HepG2 (cell line): ENCODE results near the gene TPGS1. TPM values are rescaled to one million over a fixed set of nuclear protein-coding genes. Genes with fewer than 3 reads are reported as not detected.
A peak's percentile ranks its signal among the peaks of the same experiment; 100 is the strongest.

Source experiments
- AKAP8 ChIP-seq: sonication (generic); formaldehyde crosslinking; IDR thresholded peaks from 2 replicates; pipeline ENCODE4 v1.5.1; 2020; ENCODE audit warnings: mild to moderate bottlenecking, missing genetic modification reagents
- CBX5 ChIP-seq: sonication (generic); formaldehyde crosslinking; IDR thresholded peaks from 2 replicates; pipeline ENCODE4 v1.4.0; 2020; ENCODE audit warnings: missing genetic modification reagents, borderline replicate concordance
- FOXJ3 ChIP-seq: sonication (generic); formaldehyde crosslinking; IDR thresholded peaks from 2 replicates; pipeline ENCODE4 v1.4.0; 2020; ENCODE audit warnings: missing genetic modification reagents, mild to moderate bottlenecking, borderline replicate concordance
- HNF4G ChIP-seq, 2 experiments: sonication (generic) in 1 of 2; formaldehyde crosslinking in 1 of 2; IDR thresholded peaks; 2 replicates each; pipeline versions ENCODE4 v1.4.0 to v1.6.1; 2011 to 2020; ENCODE audit warnings: borderline replicate concordance in 2 of 2, low read depth in 2 of 2, mild to moderate bottlenecking in 2 of 2, low read length in 1 of 2, missing genetic modification reagents in 1 of 2, moderate library complexity in 1 of 2
- KLF16 ChIP-seq, 2 experiments: sonication (generic) in 1 of 2; formaldehyde crosslinking in 1 of 2; IDR thresholded peaks; 2 replicates each; pipeline versions ENCODE4 v1.6.1 to v1.8.0; 2016 to 2023; ENCODE audit warnings: missing genetic modification reagents in 2 of 2, missing compliant biosample characterization in 1 of 2
- PHF8 ChIP-seq: sonication (generic); formaldehyde crosslinking; IDR thresholded peaks from 2 replicates; pipeline ENCODE4 v1.5.0; 2020; ENCODE audit warnings: missing genetic modification reagents
- SCMH1 ChIP-seq: sonication (generic); formaldehyde crosslinking; IDR thresholded peaks from 2 replicates; pipeline ENCODE4 v1.9.0; 2021; ENCODE audit warnings: missing genetic modification reagents, mild to moderate bottlenecking, borderline replicate concordance
- SMAD3 ChIP-seq: sonication (generic); formaldehyde crosslinking; IDR thresholded peaks from 2 replicates; pipeline ENCODE4 v1.4.0; 2020; ENCODE audit warnings: missing genetic modification reagents
- STAG1 ChIP-seq: sonication (generic); formaldehyde crosslinking; IDR thresholded peaks from 2 replicates; pipeline ENCODE4 v1.4.0; 2020; ENCODE audit warnings: missing genetic modification reagents
- ZMYM2 ChIP-seq: sonication (generic); formaldehyde crosslinking; IDR thresholded peaks from 2 replicates; pipeline ENCODE4 v1.8.0; 2022; ENCODE audit warnings: mild to moderate bottlenecking, missing genetic modification reagents
- ZNF138 ChIP-seq: sonication (generic); formaldehyde crosslinking; IDR thresholded peaks from 2 replicates; pipeline ENCODE4 v1.5.0; 2020; ENCODE audit warnings: mild to moderate bottlenecking, low read depth, missing genetic modification reagents
- ZNF274 ChIP-seq: sonication (generic); formaldehyde crosslinking; IDR thresholded peaks from 2 replicates; pipeline ENCODE4 v1.5.1; 2020; ENCODE audit warnings: mild to moderate bottlenecking, missing genetic modification reagents
- ZNF441 ChIP-seq: sonication (generic); formaldehyde crosslinking; IDR thresholded peaks from 2 replicates; pipeline ENCODE4 v1.7.0; 2021; ENCODE audit warnings: missing genetic modification reagents, borderline replicate concordance
- ZNF530 ChIP-seq: sonication (generic); formaldehyde crosslinking; IDR thresholded peaks from 2 replicates; pipeline ENCODE4 v1.5.0; 2020; ENCODE audit warnings: low read depth, mild to moderate bottlenecking, missing genetic modification reagents
- ZNF782 ChIP-seq: sonication (generic); formaldehyde crosslinking; IDR thresholded peaks from 2 replicates; pipeline ENCODE4 v1.4.0; 2020; ENCODE audit warnings: missing genetic modification reagents, mild to moderate bottlenecking, borderline replicate concordance
- ZSCAN21 ChIP-seq: sonication (generic); formaldehyde crosslinking; IDR thresholded peaks from 2 replicates; pipeline ENCODE4 v1.8.0; 2022; ENCODE audit warnings: mild to moderate bottlenecking, missing genetic modification reagents, moderate library complexity, borderline replicate concordance
- polyA plus RNA-seq, 8 experiments: library from polyadenylated mRNA; depleted of rRNA in 3 of 8; stranded (reverse) in 7 of 8; unstranded in 1 of 8; fragments of >200 nt; fragmentation: Illumina TruSeq in 4 of 8; extraction: Trizol in 4 of 8; gene quantifications; 2 replicates each; pipeline versions ENCODE4 v1.2.1 to v1.2.3, GENCODE V29; 2011 to 2016; ENCODE audit warnings: low read depth in 4 of 8, missing spikeins in 1 of 8, mixed read lengths in 1 of 8; ENCODE audit not compliant: insufficient read depth in 1 of 8
- total RNA-seq, 5 experiments: library from RNA; depleted of rRNA; stranded (reverse); fragments of >200 nt; fragmentation: Illumina TruSeq; extraction: Trizol; gene quantifications; 2 replicates each; pipeline ENCODE4 v1.2.3, GENCODE V29; 2016; ENCODE audit warnings: low read depth in 1 of 5
- TF ChIP-seq, protein P1 (sequence below): IDR thresholded peaks from 2 replicates; pipeline ENCODE4 v1.6.1; 2016; ENCODE audit warnings: missing compliant biosample characterization, missing genetic modification reagents, borderline replicate concordance
- TF ChIP-seq, protein P2 (sequence below), 2 experiments: IDR thresholded peaks; 2 replicates each; pipeline ENCODE4 v1.6.1; 2011 to 2012; ENCODE audit warnings: low read length in 2 of 2, borderline replicate concordance in 1 of 2, low read depth in 1 of 2, mild to moderate bottlenecking in 1 of 2, moderate library complexity in 1 of 2

TPGS1 gene
- total and polyA plus RNA-seq, 2 of the 13 experiments (the other 11 are each of a cell fraction or from before 2014, with no cell fraction given), result 1.1 to 6.2 TPM

DNA sequence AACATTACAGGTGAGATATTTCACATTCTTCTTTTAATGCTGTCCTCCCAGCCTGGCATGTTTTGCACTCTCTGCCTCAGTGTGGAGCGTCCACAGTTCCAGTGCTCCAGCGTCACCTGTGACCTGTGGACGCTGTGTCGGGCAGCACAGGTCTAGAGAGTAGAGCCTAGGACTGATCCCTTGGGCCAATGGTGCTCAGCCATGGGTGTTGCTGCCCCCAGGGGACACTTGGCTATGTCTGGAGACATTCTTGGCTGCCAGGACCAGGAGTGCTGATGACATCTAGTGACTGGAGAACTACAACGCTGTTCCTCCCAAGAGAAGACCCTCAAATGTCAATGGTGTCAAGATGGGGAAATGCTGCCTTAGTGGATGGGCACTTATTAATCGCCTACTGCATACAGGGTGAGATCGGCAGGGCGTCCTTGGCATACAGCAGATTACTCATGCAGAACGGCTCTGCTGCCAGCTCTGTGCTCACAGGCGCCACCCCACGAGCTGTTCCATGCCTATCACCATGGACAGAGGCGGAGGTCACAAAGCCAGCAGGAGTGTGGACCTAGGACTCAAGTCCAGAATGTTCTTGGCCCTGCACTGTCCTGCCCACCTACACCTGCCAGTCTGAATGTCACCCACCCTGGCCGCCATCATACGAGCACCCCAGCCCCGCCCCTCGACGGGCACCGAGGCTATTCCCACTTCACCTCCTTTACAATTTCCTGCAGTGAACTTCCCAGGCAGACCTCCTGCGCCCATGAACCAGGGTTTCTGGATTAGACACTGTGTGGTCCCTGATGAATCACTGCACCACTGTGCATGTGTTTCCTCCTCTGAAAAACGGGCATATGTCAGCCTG is 24.9 kb upstream of the TPGS1 start (continued):
- TF ChIP-seq FOXJ3 (CRISPR knock-in tag) (no peak), HNF4G (IDR thresholded peaks at IDR 0.05; ENCODE audit: borderline replicate concordance, low read depth, low read length) (peak; percentile 36; the same call in 1 of the 2 replicates), HNF4G (CRISPR knock-in tag; IDR thresholded peaks at IDR 0.05; ENCODE audit: borderline replicate concordance, low read depth) (no peak), CBX5 (CRISPR knock-in tag) (peak; percentile 39; the same call in 1 of the 2 replicates), KLF16 (CRISPR knock-in tag; IDR thresholded peaks at IDR 0.05) (0 out of 4 replicates have a peak, but pooled peaks of 1 of the 2 experiments have one; percentile 55), ZNF274 (CRISPR knock-in tag) (0 out of 2 replicates have a peak, but pooled peaks have one; percentile 25), ZNF138 (CRISPR knock-in tag) (no peak), SMAD3 (CRISPR knock-in tag) (no peak), ZMYM2 (CRISPR knock-in tag) (0 out of 2 replicates have a peak, but pooled peaks have one; percentile 36), ZSCAN21 (CRISPR knock-in tag) (no peak), ZNF782 (CRISPR knock-in tag) (no peak), AKAP8 (0 out of 2 replicates have a peak, but pooled peaks have one; percentile 43), STAG1 (peak; percentile 52), ZNF530 (no peak), PHF8 (CRISPR knock-in tag) (peak; percentile 13; the same call in 1 of the 2 replicates), ZNF441 (CRISPR knock-in tag) (peak; percentile 52; the same call in 1 of the 2 replicates), SCMH1 (CRISPR knock-in tag) (no peak)
- TF ChIP-seq, protein P1, sequence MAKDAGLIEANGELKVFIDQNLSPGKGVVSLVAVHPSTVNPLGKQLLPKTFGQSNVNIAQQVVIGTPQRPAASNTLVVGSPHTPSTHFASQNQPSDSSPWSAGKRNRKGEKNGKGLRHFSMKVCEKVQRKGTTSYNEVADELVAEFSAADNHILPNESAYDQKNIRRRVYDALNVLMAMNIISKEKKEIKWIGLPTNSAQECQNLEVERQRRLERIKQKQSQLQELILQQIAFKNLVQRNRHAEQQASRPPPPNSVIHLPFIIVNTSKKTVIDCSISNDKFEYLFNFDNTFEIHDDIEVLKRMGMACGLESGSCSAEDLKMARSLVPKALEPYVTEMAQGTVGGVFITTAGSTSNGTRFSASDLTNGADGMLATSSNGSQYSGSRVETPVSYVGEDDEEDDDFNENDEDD, result peak; percentile 20; the same call in 1 of the 2 replicates
- TF ChIP-seq, protein P2, sequence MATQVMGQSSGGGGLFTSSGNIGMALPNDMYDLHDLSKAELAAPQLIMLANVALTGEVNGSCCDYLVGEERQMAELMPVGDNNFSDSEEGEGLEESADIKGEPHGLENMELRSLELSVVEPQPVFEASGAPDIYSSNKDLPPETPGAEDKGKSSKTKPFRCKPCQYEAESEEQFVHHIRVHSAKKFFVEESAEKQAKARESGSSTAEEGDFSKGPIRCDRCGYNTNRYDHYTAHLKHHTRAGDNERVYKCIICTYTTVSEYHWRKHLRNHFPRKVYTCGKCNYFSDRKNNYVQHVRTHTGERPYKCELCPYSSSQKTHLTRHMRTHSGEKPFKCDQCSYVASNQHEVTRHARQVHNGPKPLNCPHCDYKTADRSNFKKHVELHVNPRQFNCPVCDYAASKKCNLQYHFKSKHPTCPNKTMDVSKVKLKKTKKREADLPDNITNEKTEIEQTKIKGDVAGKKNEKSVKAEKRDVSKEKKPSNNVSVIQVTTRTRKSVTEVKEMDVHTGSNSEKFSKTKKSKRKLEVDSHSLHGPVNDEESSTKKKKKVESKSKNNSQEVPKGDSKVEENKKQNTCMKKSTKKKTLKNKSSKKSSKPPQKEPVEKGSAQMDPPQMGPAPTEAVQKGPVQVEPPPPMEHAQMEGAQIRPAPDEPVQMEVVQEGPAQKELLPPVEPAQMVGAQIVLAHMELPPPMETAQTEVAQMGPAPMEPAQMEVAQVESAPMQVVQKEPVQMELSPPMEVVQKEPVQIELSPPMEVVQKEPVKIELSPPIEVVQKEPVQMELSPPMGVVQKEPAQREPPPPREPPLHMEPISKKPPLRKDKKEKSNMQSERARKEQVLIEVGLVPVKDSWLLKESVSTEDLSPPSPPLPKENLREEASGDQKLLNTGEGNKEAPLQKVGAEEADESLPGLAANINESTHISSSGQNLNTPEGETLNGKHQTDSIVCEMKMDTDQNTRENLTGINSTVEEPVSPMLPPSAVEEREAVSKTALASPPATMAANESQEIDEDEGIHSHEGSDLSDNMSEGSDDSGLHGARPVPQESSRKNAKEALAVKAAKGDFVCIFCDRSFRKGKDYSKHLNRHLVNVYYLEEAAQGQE (IDR thresholded peaks at IDR 0.05; ENCODE audit: borderline replicate concordance in 1 of 2, low read depth in 1 of 2, low read length in 2 of 2), result peak; percentile 68 to 91
